ENCODE data around the gene NKG7. TPM values are rescaled to one million over a fixed set of nuclear protein-coding genes. Genes with fewer than 3 reads are reported as not detected.

Gene NKG7
- total and polyA plus RNA-seq, 2 of the 13 experiments (the other 11 are each of a cell fraction or from before 2014, with no cell fraction given), result 0.40 TPM; not detected in 1

DNA sequence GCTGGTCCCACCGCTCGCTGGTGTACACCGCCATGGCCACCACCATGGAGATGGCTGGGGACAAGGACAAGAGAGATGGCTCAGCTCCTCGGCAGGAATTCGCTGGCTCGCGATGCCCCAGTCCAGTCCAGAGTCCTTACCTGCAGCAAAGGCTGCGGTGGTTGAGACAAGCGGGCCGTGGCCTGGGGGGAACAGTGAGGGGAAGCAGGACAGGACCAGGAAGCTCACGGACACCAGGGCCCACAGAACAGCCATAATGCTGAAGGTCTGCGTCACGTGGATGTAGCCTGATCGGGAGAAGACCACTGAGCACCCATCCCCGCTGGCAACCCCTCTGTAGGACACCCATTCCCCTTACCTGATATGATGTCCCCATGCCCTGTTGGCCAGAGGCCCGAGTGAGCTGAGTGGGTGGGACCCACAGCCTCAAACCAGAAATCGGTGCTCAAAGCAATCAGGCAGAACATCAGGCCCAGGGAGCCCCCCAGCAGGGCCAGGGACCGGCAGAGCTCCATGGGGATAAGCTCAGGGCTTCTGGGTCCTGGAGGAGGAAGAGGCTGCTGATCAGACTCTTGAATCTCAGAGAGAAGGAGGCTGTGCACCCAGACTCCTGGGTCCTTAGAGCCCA, 319 bp downstream of the NKG7 start:
- intact Hi-C loops (cut with micrococcal nuclease; ENCODE audit: unreplicated experiment) (no loop called here), in situ Hi-C loops (cut with HindIII; ENCODE audit: extremely low pct_ligation_motif_present, low pct_unique_long_range_greater_than_20kb) (no loop called here)
- WGBS (ENCODE audit: low lambda C conversion rate), result 19% methylated on average over 2 of the region's 18 CpGs
- no peak for ATAC-seq
- no peak overlapping the region for H3K4me3 ChIP-seq (replicated peaks in 1 of 3; ENCODE audit: insufficient read depth in 1 of 3, low read depth in 2 of 3, low read length in 3 of 3)
- CTCF ChIA-PET (ENCODE audit: low intra/inter-chr PET ratio, low total read pairs), result no interaction called here
- no peak overlapping the region for H3K27ac ChIP-seq (ENCODE audit: extremely low read length, insufficient read depth, low read length)
- TF ChIP-seq GABPB1 (CRISPR knock-in tag; IDR thresholded peaks at IDR 0.05) (no peak), FOXP1 (IDR thresholded peaks at IDR 0.05) (no peak), FOXP1 (CRISPR knock-in tag; IDR thresholded peaks at IDR 0.05) (no peak), AGO2 (optimal IDR thresholded peaks at IDR 0.05; ENCODE audit: low read depth, low read length) (peak; percentile 49), NCOA1 (CRISPR knock-in tag; IDR thresholded peaks at IDR 0.05) (no peak), MBD4 (IDR thresholded peaks at IDR 0.05; ENCODE audit: borderline replicate concordance, low read length) (no peak), POLR2A (IDR thresholded peaks at IDR 0.05; ENCODE audit: insufficient read depth in 1 of 2, low read depth in 2 of 2, low read length in 2 of 2) (peak in 1 of 2 experiments; percentile 20; a peak in 1 of 4 replicates), HHEX (CRISPR knock-in tag; IDR thresholded peaks at IDR 0.05) (no peak), RBAK (CRISPR knock-in tag; IDR thresholded peaks at IDR 0.05) (peak; percentile 93), ZNF839 (CRISPR knock-in tag; IDR thresholded peaks at IDR 0.05; ENCODE audit: borderline replicate concordance) (no peak)
- TF ChIP-seq, protein P1, sequence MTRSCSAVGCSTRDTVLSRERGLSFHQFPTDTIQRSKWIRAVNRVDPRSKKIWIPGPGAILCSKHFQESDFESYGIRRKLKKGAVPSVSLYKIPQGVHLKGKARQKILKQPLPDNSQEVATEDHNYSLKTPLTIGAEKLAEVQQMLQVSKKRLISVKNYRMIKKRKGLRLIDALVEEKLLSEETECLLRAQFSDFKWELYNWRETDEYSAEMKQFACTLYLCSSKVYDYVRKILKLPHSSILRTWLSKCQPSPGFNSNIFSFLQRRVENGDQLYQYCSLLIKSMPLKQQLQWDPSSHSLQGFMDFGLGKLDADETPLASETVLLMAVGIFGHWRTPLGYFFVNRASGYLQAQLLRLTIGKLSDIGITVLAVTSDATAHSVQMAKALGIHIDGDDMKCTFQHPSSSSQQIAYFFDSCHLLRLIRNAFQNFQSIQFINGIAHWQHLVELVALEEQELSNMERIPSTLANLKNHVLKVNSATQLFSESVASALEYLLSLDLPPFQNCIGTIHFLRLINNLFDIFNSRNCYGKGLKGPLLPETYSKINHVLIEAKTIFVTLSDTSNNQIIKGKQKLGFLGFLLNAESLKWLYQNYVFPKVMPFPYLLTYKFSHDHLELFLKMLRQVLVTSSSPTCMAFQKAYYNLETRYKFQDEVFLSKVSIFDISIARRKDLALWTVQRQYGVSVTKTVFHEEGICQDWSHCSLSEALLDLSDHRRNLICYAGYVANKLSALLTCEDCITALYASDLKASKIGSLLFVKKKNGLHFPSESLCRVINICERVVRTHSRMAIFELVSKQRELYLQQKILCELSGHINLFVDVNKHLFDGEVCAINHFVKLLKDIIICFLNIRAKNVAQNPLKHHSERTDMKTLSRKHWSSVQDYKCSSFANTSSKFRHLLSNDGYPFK (CRISPR knock-in tag; IDR thresholded peaks at IDR 0.05; ENCODE audit: borderline replicate concordance), result no peak
- TF ChIP-seq, protein P2, sequence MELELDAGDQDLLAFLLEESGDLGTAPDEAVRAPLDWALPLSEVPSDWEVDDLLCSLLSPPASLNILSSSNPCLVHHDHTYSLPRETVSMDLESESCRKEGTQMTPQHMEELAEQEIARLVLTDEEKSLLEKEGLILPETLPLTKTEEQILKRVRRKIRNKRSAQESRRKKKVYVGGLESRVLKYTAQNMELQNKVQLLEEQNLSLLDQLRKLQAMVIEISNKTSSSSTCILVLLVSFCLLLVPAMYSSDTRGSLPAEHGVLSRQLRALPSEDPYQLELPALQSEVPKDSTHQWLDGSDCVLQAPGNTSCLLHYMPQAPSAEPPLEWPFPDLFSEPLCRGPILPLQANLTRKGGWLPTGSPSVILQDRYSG (CRISPR knock-in tag; IDR thresholded peaks at IDR 0.05), result no peak
- TF ChIP-seq, protein P3, sequence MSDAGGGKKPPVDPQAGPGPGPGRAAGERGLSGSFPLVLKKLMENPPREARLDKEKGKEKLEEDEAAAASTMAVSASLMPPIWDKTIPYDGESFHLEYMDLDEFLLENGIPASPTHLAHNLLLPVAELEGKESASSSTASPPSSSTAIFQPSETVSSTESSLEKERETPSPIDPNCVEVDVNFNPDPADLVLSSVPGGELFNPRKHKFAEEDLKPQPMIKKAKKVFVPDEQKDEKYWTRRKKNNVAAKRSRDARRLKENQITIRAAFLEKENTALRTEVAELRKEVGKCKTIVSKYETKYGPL (CRISPR knock-in tag; IDR thresholded peaks at IDR 0.05), result no peak
- DNase-seq (ENCODE audit: low spot score), result no peak
- H3K36me3 ChIP-seq (replicated peaks in 1 of 2; ENCODE audit: control insufficient read depth in 1 of 2, insufficient read depth in 2 of 2, low read length in 2 of 2), result no peaks in the 10 kb centered on the region
- no peak overlapping the region for H2AFZ ChIP-seq (ENCODE audit: low read length)
- H4K20me1 ChIP-seq (ENCODE audit: insufficient read depth, low read length), result no peaks in the 10 kb centered on the region
- POLR2A ChIA-PET, result interaction anchor here (1.0 to 5.3 kb wide), 7 partner anchors 10 to 31 kb away, joined by 3 to 27 read pairs (median 8); partner anchors contain the start of genes LIM2 and VSIG10L
- peaks cover 37% of the 10 kb centered on the region for H3K4me1 ChIP-seq (ENCODE audit: insufficient read depth, low read length)
- no TSS peak for BruUV-seq (replicated peaks)
- peaks cover 0 to 14% of the 10 kb centered on the region in 2 experiments; a peak in 1 of 5 replicates for H3K27me3 ChIP-seq (ENCODE audit: control insufficient read depth in 1 of 2, insufficient read depth in 2 of 2, low read length in 2 of 2)
- no peak overlapping the region; the same call in 1 of the 2 replicates for H3K4me2 ChIP-seq (ENCODE audit: low read depth, low read length)
- H3K9me3 ChIP-seq (ENCODE audit: low read length), result no peaks in the 10 kb centered on the region
- H3K79me2 ChIP-seq (ENCODE audit: insufficient read depth, low read length), result peaks cover 5% of the 10 kb centered on the region
- no peak overlapping the region for H3K9ac ChIP-seq (ENCODE audit: insufficient read depth, low read depth, low read length)
- no peak for FAIRE-seq

Data from HepG2 (cell line).